HG03520 (cell line): ENCODE results near the gene ADCY9.
"Not testable (repeated sequence)": the region's sequence is repeated elsewhere in the genome, so short reads cannot be mapped to it uniquely, and the experiment has no call there.

Source experiments
- ATAC-seq: cut with Tn5 transposase; IDR thresholded peaks from one replicate; pipeline ENCODE4 v1.9.1; 2021; ENCODE audit warnings: mild to moderate bottlenecking, moderate library complexity; ENCODE audit not compliant: unreplicated experiment

The ADCY9 gene

GRCh38 chr16:4073150-4073549 lies 43.1 kb downstream of the ADCY9 start:
- not testable (repeated sequence) for ATAC-seq

DNA sequence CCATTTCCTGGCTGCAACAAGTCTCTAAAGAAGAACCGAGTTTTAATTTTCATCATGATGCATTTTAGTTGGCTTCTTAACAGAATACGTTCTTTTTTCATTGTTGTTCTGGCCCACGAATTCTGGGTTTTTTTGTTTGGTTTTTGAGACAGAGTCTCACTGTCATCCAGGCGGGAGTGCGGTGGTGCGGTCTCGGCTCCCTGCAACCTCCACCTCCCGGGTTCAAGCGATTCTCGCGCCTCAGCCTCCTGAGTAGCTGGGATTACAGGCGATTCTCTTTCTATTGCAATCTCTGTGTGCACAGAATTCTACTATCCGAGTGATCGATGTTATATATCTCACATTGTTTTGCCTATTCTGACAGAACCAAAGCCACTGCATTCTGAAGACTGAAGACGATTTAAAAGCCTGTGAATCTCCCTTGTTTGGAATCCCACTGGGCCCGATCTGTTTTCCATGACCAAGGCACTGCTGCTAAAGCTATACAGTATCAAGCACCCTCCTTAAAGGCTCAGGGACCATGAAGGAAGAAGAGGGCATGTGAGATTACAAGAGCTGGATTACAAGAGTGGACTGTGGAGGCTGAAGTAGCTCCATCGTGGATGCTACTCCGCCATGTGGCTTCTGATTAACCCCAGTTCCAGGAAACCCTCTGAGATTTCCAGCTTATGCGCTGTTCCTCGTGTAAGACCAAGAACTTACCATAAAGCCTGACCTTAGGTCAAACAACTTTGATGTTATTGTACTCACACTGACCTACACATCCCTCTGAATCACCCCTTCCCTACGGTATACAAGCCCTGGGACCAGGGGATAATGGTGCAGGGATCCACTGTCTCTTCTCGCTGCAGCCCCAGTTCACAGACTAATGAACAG lies 44.3 kb downstream of the ADCY9 start:
- ATAC-seq, result no peak

- ATAC-seq, result no peak
Measured at GRCh38 chr16:4070936-4071335, 45.3 kb downstream of the ADCY9 start.

- no peak for ATAC-seq
Measured at GRCh38 chr16:4067262-4068001, 48.8 kb downstream of the ADCY9 start.

DNA sequence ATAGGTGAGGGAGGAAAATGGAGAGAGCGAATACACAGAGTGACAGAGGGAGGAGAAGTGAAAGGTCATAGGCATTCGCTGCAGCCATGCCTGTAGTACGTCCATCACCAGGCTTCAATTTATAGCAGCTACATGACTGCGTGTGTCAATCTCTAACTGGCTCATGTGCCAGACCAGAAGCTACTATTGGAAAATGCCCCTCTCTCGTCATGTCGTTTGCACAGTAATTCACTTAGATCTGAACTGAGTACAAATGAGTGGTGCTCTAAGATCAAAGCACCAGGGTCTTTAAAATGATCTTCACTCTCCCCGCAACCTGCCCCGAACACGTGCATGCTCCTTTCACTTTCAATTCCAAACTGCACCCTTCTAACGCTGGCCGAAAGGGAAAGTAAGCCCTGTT lies 51.3 kb downstream of the ADCY9 start:
- ATAC-seq, result no peak

DNA sequence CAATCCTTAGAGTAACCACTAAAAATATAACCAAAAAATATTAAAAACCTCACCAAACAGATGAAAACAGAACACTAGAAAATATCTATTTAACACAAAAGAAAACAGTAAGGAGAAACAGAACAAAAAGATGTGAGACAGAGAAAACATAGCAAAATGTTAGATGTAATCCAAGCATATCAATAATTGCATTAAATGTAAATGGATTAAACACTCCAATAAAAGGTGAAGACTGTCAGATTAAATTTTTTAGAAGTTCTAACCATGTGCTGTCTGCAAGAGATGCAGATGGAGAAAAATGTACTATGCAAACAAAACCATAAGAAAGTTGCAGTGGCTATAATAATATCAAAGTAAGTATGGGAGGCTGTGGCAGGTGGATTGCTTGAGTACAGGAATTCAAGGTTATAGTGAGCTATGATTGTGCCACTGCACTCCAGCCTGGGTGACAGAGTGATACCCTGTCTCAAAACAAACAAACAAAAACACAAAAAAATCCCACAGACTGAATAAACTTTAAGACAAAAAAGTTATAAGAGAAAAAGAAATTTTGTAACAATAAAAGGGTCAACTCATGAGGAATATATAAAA lies 53.9 kb downstream of the ADCY9 start:
- no peak for ATAC-seq

DNA sequence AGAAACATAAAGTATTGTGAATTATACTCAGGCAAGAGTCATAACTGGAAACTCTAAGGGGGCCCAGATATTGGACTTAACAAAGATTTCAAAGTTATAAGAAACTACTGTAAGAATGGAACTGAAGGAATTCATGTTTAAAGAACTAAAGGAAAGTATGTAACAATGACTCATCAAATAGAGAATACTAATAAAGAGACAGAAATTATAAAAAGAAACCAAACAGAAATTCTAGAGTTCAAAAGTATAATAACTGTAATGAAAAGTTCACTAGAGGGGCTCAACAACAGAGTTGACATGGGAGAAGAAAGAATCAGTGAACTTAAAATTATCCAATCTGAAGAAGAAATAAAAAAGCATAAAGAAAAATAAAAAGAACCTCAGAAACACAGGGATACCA lies 55.4 kb downstream of the ADCY9 start:
- ATAC-seq, result no peak

GRCh38 chr16:4060009-4060408 lies 56.2 kb downstream of the ADCY9 start:
- no peak for ATAC-seq

- no peak for ATAC-seq
Measured at GRCh38 chr16:4058386-4058785, 57.9 kb downstream of the ADCY9 start.

- ATAC-seq, result no peak
Measured at GRCh38 chr16:4057439-4057877, 58.8 kb downstream of the ADCY9 start.

- ATAC-seq, result no peak
Measured at GRCh38 chr16:4056161-4057105, 59.8 kb downstream of the ADCY9 start.

DNA sequence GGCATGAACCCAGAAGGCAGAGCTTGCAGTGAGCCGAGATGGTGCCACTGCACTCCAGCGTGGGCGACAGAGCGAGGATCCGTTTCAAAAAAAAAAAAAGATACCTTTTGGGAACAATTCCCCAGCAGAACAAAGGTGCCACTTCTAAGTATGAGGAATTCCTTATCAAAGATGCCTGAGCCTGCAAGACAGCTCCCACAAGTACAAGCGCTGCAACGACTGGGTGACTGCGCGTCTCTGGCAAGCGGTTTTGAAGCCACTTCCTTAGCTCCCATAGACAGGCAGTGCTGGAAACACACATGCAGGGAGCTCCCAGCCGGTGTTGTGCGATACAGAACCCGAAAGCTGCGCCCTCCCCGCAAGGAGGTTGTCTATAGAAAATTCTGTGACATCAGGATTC lies 60.5 kb downstream of the ADCY9 start:
- no peak for ATAC-seq

DNA sequence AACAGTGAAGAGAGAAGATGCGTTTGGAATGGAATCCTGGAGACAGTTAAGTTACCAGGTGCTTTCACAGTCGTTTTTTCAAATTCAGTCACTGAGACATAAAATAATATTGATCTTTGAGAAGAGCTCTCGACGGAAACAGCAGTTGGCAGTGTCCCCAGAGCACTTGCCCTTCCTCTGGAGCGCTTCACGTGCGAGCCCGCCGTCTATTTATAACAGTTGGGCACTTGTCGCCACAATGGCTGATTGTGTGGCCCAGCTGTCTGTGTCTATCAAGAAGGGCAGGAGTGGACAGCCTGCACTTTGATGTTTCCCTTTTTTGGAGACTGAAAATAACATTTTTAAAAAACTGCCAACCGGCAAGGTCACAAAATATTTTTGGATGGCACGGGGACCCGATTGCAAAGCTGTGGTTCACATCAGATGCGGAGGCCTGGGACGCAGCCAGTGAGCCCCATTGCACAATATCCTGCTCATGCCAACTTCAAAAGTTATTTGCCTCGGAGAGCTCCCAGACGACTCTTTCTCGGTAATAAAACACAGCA lies 62.9 kb downstream of the ADCY9 start:
- ATAC-seq, result no peak

DNA sequence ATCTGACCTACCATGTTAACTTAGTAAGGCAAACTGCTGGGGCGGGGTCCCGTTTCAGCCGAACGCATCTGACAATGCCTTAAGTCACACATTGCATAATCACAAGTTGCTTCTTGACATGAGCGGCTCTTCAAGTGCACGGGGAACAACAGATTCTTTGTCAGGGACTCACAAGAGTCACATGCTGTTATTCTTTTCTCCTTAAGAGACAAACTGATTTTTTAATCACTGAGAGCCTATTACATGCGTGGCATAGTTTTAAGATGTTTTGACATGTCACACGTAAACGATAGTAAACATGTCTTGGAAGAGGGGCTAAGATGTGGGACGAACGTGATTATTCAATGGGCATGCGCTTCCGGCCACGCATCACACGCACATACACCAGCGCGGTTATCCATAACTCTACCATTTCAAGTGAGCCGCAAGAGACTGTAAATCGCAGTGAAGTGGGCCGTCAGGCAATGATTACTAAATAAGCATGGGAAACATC lies 63.4 kb downstream of the ADCY9 start:
- no peak for ATAC-seq

- ATAC-seq, result no peak
Measured at GRCh38 chr16:4052096-4052495, 64.1 kb downstream of the ADCY9 start.

DNA sequence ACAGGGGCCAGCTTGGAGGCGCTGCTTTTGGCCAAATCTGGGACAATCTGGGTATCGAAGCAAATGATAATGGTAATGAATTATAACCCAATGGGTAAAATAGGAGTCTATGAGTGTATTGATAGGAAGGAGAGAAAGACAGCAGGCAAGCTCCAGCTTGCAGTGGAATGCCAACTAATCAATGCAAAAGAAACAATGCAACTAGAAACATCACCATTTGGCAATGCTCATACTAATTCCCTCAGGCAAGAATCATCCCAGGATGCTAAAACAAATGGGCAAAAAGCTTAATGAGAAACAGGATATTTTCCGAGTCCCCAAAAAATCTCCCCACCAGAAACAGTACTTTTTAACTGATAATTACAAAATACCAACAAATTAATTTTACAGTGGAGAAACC lies 64.7 kb downstream of the ADCY9 start:
- no peak for ATAC-seq

DNA sequence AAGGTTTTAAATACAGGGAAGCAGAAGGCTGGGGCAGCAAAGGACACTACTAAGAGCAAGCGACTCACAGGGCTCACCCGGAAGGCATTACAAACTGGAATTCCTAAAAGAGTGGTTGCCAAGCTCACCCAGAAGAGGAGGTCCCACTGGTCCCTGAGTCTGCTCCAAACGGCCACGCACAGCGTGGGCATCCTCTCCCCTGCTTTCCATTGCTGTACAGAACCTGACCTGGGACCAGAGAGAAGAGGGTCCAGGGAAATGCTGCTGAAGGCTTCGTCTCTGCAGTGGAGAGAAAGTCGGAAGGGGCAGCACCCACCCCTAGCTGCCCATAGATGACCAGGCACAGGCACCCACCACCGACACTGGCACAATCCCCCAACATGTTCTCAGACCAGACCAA lies 67.2 kb downstream of the ADCY9 start:
- no peak for ATAC-seq

GRCh38 chr16:4048481-4048880 lies 67.8 kb downstream of the ADCY9 start:
- ATAC-seq, result no peak

DNA sequence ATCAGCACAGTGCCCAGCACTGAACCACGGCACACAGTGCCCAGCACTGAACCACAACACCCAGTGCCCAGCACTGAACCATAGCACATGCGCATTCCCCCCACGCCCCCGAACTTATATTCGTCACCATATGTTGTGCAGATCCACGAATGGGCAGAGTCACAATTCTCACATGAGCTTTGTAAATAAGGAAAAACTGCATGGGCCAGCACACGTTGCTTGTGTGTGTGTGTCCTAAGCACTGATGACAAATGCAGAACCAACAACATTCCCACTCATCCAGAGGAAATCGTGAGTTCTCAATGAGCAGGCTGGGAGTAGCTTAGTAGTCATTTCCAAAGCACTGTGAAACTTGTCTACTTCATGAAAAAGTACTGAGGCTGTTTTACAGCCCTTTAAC lies 70.0 kb downstream of the ADCY9 start:
- ATAC-seq, result no peak

DNA sequence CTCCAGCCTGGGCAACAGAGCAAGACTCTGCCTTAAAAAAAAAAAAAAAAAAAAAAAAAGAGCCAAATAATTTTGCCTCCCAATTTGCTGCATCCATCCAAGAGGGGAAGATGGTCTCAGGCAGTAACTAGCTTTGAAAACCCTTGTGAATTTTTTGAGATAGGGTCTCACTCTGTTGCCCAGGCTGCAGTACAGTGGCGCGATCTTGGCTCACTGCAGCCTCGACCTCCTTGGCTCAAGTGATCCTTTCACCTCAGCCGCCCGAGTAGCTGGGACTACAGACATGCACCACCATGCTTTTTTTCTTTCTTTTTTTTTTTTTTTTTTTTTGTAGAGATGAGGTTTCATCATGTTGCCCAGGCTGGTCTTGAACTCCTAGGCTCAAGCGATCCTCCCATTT lies 70.7 kb downstream of the ADCY9 start:
- ATAC-seq, result not testable (repeated sequence)
